SK-N-SH treated with all-trans-retinoic acid at 6 μM for 48 hours (cell line): ENCODE results near the gene MFAP1.
"Not testable (repeated sequence)": the region's sequence is repeated elsewhere in the genome, so short reads cannot be mapped to it uniquely, and the experiment has no call there.

ENCODE experiments used
- ARNTL ChIP-seq: fragments of 450-650 bp; formaldehyde crosslinking; IDR thresholded peaks from 2 replicates; pipeline ENCODE4 v1.5.0; 2020; ENCODE audit warnings: low read depth, mild to moderate bottlenecking, moderate library complexity, borderline replicate concordance
- CSDC2 ChIP-seq: fragments of 250-450 bp; sonication (Bioruptor Pico); IDR thresholded peaks from 2 replicates; pipeline ENCODE4 v1.5.0; 2020; ENCODE audit warnings: mild to moderate bottlenecking, moderate library complexity
- SNAI2 ChIP-seq: fragments of 250-450 bp; sonication (Bioruptor Pico); IDR thresholded peaks from 2 replicates; pipeline ENCODE4 v1.5.0; 2020; ENCODE audit warnings: mild to moderate bottlenecking, moderate library complexity
- ZFP3 ChIP-seq: fragments of 250-450 bp; sonication (Bioruptor Pico); IDR thresholded peaks from 2 replicates; pipeline ENCODE4 v1.5.0; 2020; ENCODE audit warnings: mild to moderate bottlenecking, moderate library complexity
- ZFP30 ChIP-seq: fragments of 450-650 bp; formaldehyde crosslinking; IDR thresholded peaks from 2 replicates; pipeline ENCODE4 v1.5.0; 2022; ENCODE audit warnings: mild to moderate bottlenecking, moderate library complexity
- ZNF70 ChIP-seq: fragments of 450-650 bp; formaldehyde crosslinking; IDR thresholded peaks from 2 replicates; pipeline ENCODE4 v1.5.0; 2020; ENCODE audit warnings: mild to moderate bottlenecking, moderate library complexity
- ZNF8 ChIP-seq: fragments of 450-650 bp; formaldehyde crosslinking; IDR thresholded peaks from 2 replicates; pipeline ENCODE4 v1.5.0; 2020; ENCODE audit warnings: mild to moderate bottlenecking, moderate library complexity
- TF ChIP-seq, protein P1 (sequence below): fragments of 250-450 bp; sonication (Bioruptor Pico); IDR thresholded peaks from 2 replicates; pipeline ENCODE4 v1.5.0; 2020; ENCODE audit warnings: mild to moderate bottlenecking, moderate library complexity
- TF ChIP-seq, protein P2 (sequence below): fragments of 250-450 bp; sonication (Bioruptor Pico); IDR thresholded peaks from 2 replicates; pipeline ENCODE4 v1.8.0; 2020; ENCODE audit warnings: mild to moderate bottlenecking, moderate library complexity, borderline replicate concordance
- TF ChIP-seq, protein P3 (sequence below): fragments of 250-450 bp; sonication (Bioruptor Pico); IDR thresholded peaks from 2 replicates; pipeline ENCODE4 v1.5.1; 2020; ENCODE audit warnings: low read depth, mild to moderate bottlenecking, moderate library complexity

DNA sequence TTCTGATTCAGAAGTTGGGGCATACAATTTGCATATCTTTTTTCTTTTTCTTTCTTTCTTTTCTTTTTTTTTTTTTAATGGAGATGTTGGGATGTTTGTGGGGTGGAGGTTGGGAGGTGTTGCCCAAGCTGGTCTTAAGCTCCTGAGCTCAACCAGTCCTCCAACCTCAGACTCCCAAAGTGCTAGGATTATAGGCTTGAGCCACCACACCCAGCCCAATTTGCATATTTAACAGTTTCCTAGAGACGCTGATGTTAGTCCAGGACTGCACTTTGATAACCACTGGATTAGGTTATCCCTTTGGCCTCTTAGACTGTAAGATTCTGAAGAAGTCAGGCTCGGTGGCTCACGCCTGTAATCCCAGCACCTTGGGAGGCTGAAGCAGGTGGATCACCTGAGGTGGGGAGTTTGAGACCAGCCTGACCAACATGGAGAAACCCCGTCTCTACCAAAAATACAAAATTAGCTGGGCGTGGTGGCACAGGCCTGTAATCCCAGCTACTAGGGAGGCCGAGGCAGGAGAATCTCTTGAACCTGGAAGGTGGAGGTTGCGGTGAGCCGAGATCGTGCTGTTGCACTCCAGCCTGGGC, 5.6 kb upstream of the MFAP1 start:
- TF ChIP-seq CSDC2, ZNF8, ARNTL, ZFP3, ZFP30, SNAI2, ZNF70 (CRISPR knock-in tag): not testable (repeated sequence)
- TF ChIP-seq, protein P1, sequence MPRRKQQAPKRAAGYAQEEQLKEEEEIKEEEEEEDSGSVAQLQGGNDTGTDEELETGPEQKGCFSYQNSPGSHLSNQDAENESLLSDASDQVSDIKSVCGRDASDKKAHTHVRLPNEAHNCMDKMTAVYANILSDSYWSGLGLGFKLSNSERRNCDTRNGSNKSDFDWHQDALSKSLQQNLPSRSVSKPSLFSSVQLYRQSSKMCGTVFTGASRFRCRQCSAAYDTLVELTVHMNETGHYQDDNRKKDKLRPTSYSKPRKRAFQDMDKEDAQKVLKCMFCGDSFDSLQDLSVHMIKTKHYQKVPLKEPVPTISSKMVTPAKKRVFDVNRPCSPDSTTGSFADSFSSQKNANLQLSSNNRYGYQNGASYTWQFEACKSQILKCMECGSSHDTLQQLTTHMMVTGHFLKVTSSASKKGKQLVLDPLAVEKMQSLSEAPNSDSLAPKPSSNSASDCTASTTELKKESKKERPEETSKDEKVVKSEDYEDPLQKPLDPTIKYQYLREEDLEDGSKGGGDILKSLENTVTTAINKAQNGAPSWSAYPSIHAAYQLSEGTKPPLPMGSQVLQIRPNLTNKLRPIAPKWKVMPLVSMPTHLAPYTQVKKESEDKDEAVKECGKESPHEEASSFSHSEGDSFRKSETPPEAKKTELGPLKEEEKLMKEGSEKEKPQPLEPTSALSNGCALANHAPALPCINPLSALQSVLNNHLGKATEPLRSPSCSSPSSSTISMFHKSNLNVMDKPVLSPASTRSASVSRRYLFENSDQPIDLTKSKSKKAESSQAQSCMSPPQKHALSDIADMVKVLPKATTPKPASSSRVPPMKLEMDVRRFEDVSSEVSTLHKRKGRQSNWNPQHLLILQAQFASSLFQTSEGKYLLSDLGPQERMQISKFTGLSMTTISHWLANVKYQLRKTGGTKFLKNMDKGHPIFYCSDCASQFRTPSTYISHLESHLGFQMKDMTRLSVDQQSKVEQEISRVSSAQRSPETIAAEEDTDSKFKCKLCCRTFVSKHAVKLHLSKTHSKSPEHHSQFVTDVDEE (CRISPR knock-in tag): not testable (repeated sequence)
- TF ChIP-seq, protein P2, sequence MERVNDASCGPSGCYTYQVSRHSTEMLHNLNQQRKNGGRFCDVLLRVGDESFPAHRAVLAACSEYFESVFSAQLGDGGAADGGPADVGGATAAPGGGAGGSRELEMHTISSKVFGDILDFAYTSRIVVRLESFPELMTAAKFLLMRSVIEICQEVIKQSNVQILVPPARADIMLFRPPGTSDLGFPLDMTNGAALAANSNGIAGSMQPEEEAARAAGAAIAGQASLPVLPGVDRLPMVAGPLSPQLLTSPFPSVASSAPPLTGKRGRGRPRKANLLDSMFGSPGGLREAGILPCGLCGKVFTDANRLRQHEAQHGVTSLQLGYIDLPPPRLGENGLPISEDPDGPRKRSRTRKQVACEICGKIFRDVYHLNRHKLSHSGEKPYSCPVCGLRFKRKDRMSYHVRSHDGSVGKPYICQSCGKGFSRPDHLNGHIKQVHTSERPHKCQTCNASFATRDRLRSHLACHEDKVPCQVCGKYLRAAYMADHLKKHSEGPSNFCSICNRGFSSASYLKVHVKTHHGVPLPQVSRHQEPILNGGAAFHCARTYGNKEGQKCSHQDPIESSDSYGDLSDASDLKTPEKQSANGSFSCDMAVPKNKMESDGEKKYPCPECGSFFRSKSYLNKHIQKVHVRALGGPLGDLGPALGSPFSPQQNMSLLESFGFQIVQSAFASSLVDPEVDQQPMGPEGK: not testable (repeated sequence)
- TF ChIP-seq, protein P3, sequence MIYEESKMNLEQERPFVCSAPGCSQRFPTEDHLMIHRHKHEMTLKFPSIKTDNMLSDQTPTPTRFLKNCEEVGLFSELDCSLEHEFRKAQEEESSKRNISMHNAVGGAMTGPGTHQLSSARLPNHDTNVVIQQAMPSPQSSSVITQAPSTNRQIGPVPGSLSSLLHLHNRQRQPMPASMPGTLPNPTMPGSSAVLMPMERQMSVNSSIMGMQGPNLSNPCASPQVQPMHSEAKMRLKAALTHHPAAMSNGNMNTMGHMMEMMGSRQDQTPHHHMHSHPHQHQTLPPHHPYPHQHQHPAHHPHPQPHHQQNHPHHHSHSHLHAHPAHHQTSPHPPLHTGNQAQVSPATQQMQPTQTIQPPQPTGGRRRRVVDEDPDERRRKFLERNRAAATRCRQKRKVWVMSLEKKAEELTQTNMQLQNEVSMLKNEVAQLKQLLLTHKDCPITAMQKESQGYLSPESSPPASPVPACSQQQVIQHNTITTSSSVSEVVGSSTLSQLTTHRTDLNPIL: not testable (repeated sequence)
